ENCODE data around the gene SLC66A2.

Gene SLC66A2

DNA sequence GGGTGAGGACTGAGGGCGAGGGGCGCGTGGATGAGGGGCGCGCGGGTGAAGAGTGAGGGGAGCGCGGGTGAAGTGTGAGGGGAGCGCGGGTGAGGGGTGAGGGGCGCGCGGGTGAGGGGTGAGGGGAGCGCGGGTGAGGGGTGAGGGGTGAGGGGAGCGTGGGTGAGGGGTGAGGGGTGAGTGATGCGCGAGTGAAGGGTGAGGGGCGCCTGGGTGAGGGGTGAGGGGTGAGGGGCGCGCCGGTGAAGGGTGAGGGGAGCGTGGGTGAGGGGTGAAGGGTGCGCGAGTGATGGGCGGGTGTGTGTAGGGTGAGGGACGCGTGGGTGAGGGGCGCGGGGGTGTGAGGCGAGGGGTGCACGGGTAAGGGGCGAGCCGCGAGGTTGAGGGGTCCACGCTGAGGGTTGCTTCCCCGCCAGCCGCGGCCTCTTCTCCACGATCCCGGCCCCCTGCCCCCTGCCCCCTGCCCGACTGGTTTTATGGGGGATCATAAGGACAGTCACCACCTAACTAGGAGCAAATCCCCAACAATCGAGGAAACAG is 1.1 kb upstream of the SLC66A2 start:
- Histone ChIP-seq H2AFZ (ENCODE audit: low read length) (no peak overlapping the region), H3K27ac (ENCODE audit: low read depth, low read length, poor library complexity, severe bottlenecking) (no peak overlapping the region), H3K4me2 (ENCODE audit: low read length) (peak overlapping the region; percentile 75; the same call in 1 of the 2 replicates)

DNA sequence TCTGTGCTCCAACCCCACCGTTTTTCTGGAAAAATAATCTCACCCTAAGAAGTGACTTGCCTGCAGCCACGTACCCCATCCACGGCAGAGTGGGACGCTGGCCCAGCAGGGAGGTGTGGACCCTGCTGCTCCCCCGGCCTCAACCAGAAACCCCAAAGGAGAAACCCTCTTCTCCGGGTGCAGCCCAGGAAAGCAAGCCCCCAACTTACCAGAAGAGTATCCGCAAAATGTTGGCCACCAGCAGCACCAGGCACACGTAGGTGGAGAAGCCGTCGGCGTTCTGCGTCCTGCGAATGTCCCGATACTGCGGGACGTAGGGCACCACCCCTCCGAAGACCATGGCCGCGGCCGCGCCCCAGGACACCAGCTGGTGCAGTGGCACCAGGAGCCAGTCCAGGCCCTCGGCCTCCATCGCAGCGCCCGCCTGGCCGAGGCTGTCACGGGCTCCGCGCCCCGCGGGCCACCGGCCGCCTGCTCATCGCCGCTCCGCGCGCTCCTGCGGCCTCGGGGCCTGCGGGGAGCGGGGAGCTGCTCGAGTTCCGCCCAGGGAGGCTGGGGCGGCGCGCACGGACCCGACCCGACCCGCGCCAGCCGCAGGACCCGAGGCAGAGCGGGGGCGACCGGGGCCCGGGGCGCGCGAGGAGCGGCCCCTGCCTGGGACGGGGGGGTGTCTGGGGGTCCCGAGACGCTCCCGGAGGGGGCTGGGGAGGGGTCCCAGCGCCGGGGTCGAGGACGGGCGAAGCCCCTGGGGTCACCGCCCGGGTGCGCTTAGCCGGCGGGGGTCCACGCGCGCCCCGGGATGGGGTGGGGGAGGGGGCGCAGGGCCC is 725 bp downstream of the SLC66A2 start:
- no peaks in the 10 kb centered on the region for H3K9me2 ChIP-seq (ENCODE audit: low read depth, low read length)
- H3K27me3 ChIP-seq (ENCODE audit: insufficient read depth, low read length) = no peaks in the 10 kb centered on the region
- peak overlapping the region; percentile 68 for H3K27ac ChIP-seq (ENCODE audit: low read depth, low read length, poor library complexity, severe bottlenecking)
- peaks cover 59% of the 10 kb centered on the region for H3K4me1 ChIP-seq (ENCODE audit: insufficient read depth, low read length, severe bottlenecking)
- H3K4me3 ChIP-seq (ENCODE audit: low read depth, low read length, poor library complexity, severe bottlenecking) = peak overlapping the region; percentile 86
- H3K79me2 ChIP-seq (ENCODE audit: insufficient read depth, low read length) = 0 out of 2 replicates have a peak, but pooled peaks cover 5% of the 10 kb centered on the region
- no peak overlapping the region for H2AFZ ChIP-seq (ENCODE audit: low read length)
- H3F3A ChIP-seq (ENCODE audit: insufficient read depth, low read length) = no peaks in the 10 kb centered on the region
- TF ChIP-seq EZH2 (IDR thresholded peaks at IDR 0.05; ENCODE audit: borderline replicate concordance, low read length) (no peak), CTCF (IDR thresholded peaks at IDR 0.05; ENCODE audit: low read length) (no peak)
- peak overlapping the region; percentile 79 for H3K9ac ChIP-seq (ENCODE audit: low read length)
- H4K20me1 ChIP-seq (ENCODE audit: insufficient read depth, low read length) = no peaks in the 10 kb centered on the region
- 0 out of 2 replicates have a peak, but pooled peaks cover 7% of the 10 kb centered on the region for H3K36me3 ChIP-seq (ENCODE audit: insufficient read depth, low read length)
- H3K9me3 ChIP-seq (ENCODE audit: low read length) = no peaks in the 10 kb centered on the region
- peak overlapping the region; percentile 75 for H3K4me2 ChIP-seq (ENCODE audit: low read length)

More for the DNA sequence above, 1.1 kb upstream of the SLC66A2 start:
- no peaks in the 10 kb centered on the region for H3K27me3 ChIP-seq (ENCODE audit: insufficient read depth, low read length)
- no peaks in the 10 kb centered on the region for H3K9me2 ChIP-seq (ENCODE audit: low read depth, low read length)
- 0 out of 2 replicates have a peak, but pooled peaks cover 7% of the 10 kb centered on the region for H3K36me3 ChIP-seq (ENCODE audit: insufficient read depth, low read length)
- peaks cover 43% of the 10 kb centered on the region for H3K4me1 ChIP-seq (ENCODE audit: insufficient read depth, low read length, severe bottlenecking)
- TF ChIP-seq EZH2 (IDR thresholded peaks at IDR 0.05; ENCODE audit: borderline replicate concordance, low read length) (no peak), CTCF (IDR thresholded peaks at IDR 0.05; ENCODE audit: low read length) (no peak)
- no peaks in the 10 kb centered on the region for H4K20me1 ChIP-seq (ENCODE audit: insufficient read depth, low read length)
- peak overlapping the region; percentile 86 for H3K4me3 ChIP-seq (ENCODE audit: low read depth, low read length, poor library complexity, severe bottlenecking)
- 0 out of 2 replicates have a peak, but pooled peaks cover 5% of the 10 kb centered on the region for H3K79me2 ChIP-seq (ENCODE audit: insufficient read depth, low read length)
- H3K9ac ChIP-seq (ENCODE audit: low read length) = no peak overlapping the region
- H3F3A ChIP-seq (ENCODE audit: insufficient read depth, low read length) = no peaks in the 10 kb centered on the region
- H3K9me3 ChIP-seq (ENCODE audit: low read length) = no peaks in the 10 kb centered on the region

- peak overlapping the region; percentile 68 for H3K27ac ChIP-seq (ENCODE audit: low read depth, low read length, poor library complexity, severe bottlenecking)
- no peaks in the 10 kb centered on the region for H3K9me3 ChIP-seq (ENCODE audit: low read length)
- H2AFZ ChIP-seq (ENCODE audit: low read length) = no peak overlapping the region
- H3K4me1 ChIP-seq (ENCODE audit: insufficient read depth, low read length, severe bottlenecking) = peaks cover 61% of the 10 kb centered on the region
- no peaks in the 10 kb centered on the region for H3K27me3 ChIP-seq (ENCODE audit: insufficient read depth, low read length)
- TF ChIP-seq EZH2 (IDR thresholded peaks at IDR 0.05; ENCODE audit: borderline replicate concordance, low read length) (no peak), CTCF (IDR thresholded peaks at IDR 0.05; ENCODE audit: low read length) (no peak)
- no peaks in the 10 kb centered on the region for H3F3A ChIP-seq (ENCODE audit: insufficient read depth, low read length)
- H3K36me3 ChIP-seq (ENCODE audit: insufficient read depth, low read length) = 0 out of 2 replicates have a peak, but pooled peaks cover 7% of the 10 kb centered on the region
- no peaks in the 10 kb centered on the region for H4K20me1 ChIP-seq (ENCODE audit: insufficient read depth, low read length)
- peak overlapping the region; percentile 86 for H3K4me3 ChIP-seq (ENCODE audit: low read depth, low read length, poor library complexity, severe bottlenecking)
- H3K9ac ChIP-seq (ENCODE audit: low read length) = peak overlapping the region; percentile 79; the same call in 1 of the 2 replicates
- H3K9me2 ChIP-seq (ENCODE audit: low read depth, low read length) = no peaks in the 10 kb centered on the region
- H3K4me2 ChIP-seq (ENCODE audit: low read length) = peak overlapping the region; percentile 75
- H3K79me2 ChIP-seq (ENCODE audit: insufficient read depth, low read length) = 0 out of 2 replicates have a peak, but pooled peaks cover 5% of the 10 kb centered on the region
Observed at GRCh38 chr18:79949697-79950487, 1.6 kb downstream of the SLC66A2 start.
